Measurements from ENCODE around the gene SERINC2.
"Not testable (repeated sequence)": the region's sequence is repeated elsewhere in the genome, so short reads cannot be mapped to it uniquely, and the experiment has no call there.

The SERINC2 gene

DNA sequence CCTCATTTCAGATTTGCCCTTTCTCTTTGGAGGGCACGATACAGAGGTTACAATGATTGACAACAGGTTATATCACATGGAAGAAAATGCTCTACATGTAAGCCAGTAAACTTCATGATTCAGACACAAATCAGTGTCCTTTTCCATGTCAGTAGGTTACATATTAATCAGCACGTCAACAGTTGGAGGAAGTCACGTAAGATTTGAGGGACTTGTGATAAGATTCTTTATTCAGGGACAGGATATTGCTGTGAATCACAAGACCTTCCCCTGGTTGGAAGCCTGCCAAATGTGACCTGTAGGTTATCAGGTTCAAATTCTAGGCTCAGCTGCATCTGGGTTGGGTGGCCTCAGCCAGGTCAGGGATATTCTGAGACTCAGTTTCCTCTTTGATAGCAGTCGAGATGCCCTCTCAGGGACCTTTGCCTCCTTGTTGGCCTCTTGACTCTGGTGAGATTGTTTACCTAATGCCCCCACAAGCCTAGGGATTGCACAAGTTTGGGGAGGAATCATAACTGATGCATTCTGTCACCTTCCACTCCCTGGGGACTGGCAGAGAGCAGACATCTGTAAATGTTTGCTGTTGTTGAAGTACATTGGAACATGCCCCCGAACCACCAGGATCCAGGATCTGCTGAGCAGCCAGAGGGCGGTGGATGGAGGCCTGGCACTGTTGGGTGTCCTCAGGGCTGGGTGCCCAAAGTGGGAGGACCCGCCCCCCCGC lies 31.9 kb downstream of the SERINC2 start:
- DNase-seq, result peak; percentile 44
- in situ Hi-C loops (cut with MboI; ENCODE audit: low pct_unique_long_range_greater_than_20kb, low sequenced_read_pairs), result no loop called here

DNA sequence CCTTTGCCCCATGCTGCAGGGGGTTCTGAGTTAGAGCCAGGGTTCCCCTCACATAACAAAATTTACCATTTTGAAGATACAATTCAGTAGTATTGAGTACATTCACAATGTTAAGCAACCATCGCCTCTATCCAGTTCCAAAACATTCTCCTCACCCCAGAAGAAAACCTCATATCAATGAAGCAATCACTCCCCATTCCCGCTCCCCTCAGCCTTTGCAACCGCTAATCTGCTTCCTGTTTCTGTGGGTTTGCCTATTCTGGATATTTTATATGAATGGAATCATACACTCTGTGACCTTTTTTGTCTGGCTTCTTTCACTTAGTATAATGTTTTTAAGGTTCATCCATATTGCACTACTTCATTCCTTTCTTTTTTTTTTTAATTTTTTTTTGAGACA lies 32.9 kb downstream of the SERINC2 start:
- peak; percentile 79 for DNase-seq
- in situ Hi-C loops (cut with MboI; ENCODE audit: low pct_unique_long_range_greater_than_20kb, low sequenced_read_pairs), result no loop called here

DNA sequence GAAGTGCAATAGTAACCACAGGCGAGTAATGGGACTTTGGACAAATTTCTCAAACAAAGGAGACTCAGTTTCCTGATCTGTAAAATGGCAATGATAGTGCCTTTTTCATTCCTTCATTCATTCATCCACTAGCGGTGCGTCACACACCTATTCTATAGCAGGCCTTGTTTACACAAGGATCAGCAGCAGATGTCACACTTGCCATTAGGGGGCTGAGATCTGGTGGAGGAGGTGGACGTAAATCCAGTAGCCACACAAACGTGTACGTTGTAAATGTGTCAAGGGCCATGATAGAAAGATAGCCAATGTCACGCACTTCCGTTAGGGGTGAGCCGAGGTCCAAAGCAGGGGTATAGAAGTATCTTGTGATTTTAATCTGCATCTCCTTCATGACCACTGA lies 34.2 kb downstream of the SERINC2 start:
- in situ Hi-C loops (cut with MboI; ENCODE audit: low pct_unique_long_range_greater_than_20kb, low sequenced_read_pairs), result no loop called here
- no peak for DNase-seq

DNA sequence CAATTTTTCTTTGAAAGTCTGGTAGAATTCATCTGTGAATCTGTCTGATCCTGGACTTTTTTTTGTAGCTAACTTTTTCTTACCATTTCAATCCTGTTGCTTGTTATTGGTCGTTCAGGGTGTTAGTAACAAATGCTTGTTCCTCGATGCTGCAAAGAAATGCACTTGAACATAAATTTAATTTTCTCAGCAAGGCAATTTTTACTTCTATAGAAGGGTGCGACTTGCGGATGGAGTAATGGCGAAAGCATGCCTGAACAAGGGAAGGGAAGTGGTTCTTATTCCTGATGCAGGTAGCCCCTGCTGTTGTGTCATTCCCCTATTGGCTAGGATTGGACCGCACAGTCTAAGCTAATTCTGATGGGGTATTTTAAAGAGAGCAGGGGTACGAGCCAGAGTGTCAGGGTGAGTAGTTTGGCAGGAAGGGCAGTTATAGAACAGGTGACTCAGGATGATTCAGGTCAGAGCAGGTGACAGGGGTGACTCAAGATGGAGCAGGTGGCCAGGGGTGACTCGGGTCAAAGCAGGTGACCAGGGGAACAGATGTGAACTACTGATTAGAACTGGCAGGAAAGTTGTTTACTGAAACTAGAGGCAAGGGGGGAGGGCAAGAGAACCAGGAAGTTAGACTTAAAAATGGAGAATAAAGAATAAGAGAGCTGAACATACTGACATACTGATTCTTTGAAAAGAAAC lies 40.5 kb downstream of the SERINC2 start:
- in situ Hi-C loops (cut with MboI; ENCODE audit: low pct_unique_long_range_greater_than_20kb, low sequenced_read_pairs), result no loop called here
- DNase-seq, result no peak

DNA sequence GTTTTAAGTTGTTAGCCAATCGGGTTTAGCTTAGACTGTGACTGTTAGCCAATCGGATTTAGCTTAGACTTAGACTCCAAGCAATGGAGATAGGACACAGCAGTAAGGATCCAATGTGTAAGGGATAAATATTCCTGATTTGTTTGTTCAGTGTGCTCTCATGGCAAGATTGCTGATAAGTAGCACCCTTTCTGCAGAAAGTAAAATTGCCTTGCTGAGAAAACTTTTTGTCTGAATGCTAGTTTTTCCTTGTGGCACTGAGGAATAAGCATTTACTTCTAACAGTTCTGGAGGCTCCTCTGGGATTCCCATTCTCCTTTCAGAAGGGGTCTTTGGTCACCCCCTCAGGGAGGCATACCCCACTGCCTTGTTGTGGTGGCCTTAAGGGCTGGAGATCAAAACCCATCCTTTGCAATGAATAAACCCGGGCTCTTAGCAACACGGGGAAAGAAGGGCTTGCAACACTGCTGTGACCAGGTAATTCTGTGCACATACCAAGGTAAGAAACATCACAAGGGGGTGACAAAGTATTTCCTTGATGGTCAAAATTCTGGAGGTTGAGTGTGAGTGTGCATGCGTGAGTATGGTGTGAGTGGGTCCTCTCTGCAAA lies 45.4 kb downstream of the SERINC2 start:
- DNase-seq, result peak; percentile 46
- in situ Hi-C loops (cut with MboI; ENCODE audit: low pct_unique_long_range_greater_than_20kb, low sequenced_read_pairs), result no loop called here

DNA sequence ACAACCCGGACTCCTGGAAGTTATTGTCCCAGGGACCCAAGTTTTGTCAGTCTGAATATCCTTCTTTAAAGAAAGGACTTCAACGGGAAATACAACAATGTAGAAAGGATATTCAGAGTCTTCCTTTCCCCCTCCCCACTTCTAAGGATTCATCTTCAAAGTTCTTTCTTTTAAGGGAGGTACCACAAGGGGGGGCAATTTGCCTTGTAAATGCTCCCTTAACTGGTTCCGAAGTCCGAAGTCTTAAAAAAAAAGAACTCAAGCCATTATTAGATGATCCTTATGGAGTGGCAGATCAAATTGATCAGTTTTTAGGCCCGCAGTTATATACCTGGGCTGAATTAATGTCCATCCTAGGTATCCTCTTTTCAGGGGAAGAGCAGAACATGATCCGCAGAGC lies 47.0 kb downstream of the SERINC2 start:
- in situ Hi-C loops (cut with MboI; ENCODE audit: low pct_unique_long_range_greater_than_20kb, low sequenced_read_pairs), result no loop called here
- peak; percentile 27 for DNase-seq

DNA sequence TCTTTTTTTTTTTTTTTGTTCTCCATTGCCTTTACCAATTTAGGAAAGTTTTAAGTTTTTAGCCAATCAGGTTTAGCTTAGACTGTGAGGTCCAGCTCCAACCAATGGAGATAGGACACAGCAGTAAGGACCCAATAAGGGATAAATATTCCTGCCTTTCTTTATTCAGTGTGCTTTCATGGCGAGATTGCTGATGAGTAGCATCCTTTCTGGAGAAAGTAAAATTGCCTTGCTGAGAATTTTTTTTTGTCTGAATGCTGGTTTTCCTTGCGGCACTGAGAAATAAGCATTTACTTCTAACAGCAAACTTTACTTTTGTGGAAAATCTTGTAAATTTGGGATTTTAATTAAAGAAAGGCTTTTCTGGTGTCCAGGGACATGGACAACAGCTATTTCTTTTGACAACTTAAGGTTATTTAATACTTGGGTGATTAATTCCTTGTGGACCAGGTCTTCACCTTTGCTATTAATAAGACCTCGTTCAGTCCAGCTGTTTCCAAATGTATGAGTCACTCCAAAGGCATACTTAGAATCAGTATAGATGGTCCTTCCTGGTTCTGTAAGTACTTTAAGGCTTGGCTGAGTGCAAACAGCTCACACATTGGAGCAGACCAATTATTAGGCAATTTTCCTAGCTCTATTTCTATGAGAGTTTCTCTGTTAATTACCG lies 54.1 kb downstream of the SERINC2 start:
- peak; percentile 48 for DNase-seq

DNA sequence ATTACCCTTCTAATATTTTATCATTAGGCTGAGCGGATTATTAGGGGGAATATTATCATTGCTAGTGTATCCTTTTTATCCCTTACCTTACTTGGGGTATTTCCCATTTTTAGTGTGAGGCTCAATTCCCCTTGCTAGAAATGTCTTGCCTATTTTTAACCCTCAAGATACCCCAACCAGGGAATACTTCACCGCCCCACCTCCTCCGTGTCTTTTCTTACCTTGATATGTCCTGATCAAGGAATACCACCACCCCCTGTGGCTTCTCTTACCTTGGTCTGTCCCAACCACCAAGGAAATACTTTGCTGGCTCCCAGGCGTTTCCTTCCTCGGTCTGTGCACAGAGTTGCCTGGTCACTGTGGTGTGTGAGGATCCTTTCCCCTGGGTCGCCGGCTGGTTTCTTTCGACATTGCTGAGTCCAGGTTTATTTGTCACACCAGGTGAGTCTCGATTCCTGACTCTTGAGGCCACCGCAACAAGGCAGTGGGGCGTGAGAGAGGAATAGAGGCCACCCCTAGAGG lies 57.8 kb downstream of the SERINC2 start:
- DNase-seq, result no peak
- in situ Hi-C loops (cut with MboI; ENCODE audit: low pct_unique_long_range_greater_than_20kb, low sequenced_read_pairs), result no loop called here

More for the DNA sequence above, 54.1 kb downstream of the SERINC2 start:
- in situ Hi-C loops (cut with MboI; ENCODE audit: low pct_unique_long_range_greater_than_20kb, low sequenced_read_pairs), result no loop called here

DNA sequence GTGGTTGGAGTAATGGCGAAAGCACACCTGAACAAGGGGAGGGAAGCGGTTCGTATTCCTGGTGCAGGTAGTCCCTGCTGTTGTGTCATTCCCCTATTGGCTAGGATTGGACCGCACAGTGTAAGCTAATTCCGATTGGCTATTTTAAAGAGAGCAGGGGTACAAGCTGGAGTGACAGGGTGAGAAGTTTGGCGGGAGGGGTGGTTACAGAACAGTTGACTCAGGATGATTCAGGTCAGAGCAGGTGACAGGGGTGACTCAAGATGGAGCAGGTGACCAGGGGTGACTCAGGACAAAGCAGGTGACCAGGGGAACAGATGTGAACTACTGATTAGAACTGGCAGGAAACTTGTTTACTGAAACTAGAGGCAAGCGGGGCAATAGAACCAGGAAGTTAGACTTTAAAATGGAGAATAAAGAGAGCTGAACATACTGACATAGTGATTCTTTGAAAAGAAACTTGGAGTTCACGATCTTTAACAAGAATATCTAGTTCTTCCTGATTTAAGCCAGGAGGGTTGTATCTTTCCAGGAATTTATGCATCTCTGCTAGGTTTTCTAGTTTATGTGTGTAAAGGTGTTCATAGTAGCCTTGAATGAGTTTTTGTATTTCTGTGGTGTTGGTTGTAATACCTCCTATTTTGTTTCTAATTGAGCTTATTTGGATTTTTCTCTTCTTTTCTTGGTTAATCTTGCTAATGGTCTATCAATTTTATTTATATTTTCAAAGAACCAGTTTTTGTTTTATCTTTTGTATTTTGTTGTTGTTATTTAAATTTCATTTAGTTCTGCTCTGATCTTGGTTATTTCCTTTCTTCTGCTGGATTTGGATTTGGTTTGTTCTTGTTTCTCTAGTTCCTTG lies 58.7 kb downstream of the SERINC2 start:
- in situ Hi-C loops (cut with MboI; ENCODE audit: low pct_unique_long_range_greater_than_20kb, low sequenced_read_pairs); DNase-seq: not testable (repeated sequence)

DNA sequence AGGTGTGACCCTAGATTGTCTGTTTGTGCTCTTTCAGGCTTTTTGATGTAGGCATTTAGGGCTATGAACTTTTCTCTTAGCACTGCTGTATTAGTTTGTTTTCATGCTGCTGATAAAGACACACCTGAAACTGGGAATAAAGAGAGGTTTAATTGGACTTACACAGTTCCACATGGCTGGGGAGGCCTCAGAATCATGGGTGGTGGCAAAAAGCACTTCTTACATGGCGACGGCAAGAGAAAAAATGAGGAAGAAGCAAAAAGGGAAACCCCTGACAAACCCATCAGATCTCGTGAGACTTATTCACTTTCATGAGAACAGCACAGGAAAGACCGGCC lies 59.3 kb downstream of the SERINC2 start:
- DNase-seq, result peak; percentile 83
- in situ Hi-C loops (cut with MboI; ENCODE audit: low pct_unique_long_range_greater_than_20kb, low sequenced_read_pairs), result not testable (repeated sequence)

DNA sequence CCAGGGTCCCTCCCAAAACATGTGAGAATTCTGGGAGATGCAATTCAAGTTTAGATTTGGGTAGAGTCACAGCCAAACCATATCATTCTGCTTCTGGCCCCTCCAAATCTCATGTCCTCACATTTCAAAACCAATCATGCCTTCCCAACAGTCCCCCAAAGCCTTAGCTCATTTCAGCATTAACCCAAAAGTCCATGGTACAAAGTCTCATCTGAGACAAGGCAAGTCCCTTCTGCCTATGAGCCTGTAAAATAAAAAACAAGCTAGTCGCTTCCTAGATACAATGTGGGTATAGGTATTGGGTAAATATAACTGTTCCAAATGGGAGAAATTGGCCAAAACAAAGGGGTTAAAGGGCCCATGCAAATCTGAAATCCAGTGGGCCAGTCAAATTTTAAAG lies 59.7 kb downstream of the SERINC2 start:
- in situ Hi-C loops (cut with MboI; ENCODE audit: low pct_unique_long_range_greater_than_20kb, low sequenced_read_pairs); DNase-seq: not testable (repeated sequence)

DNA sequence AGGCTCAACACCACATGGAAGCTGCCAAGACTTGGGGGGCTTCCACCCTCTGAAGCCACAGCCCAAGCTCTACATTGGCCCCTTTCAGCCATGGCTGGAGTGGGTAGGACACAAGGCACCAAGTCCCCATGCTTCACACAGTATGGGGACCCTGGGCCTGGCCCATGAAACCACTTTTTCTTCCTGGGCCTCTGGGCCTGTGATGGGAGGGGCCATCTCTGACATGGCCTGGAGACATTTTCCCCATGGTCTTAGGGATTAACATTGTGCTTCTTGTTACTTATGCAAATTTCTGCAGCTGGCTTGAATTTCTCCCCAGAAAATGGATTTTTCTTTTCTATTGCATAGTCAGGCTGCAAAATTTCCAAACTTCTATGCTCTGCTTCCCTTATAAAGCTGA lies 60.5 kb downstream of the SERINC2 start:
- DNase-seq; in situ Hi-C loops (cut with MboI; ENCODE audit: low pct_unique_long_range_greater_than_20kb, low sequenced_read_pairs): not testable (repeated sequence)

DNA sequence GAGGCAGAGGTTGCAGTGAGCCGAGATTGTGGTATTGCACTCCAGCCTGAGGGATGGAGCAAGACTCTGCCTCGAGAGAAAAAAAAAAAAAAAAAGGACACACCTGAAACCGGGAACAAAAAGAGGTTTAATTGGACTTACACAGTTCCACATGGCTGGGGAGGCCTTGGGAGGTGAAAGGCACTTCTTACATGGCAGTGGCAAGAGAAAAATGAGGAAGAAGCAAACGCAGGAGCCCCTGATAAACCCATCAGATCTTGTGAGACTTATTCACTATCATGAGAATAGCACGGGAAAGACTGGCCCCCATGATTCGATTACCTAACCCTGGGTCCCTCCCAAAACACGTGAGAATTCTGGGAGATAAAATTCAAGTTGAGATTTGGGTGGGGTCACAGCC lies 61.6 kb downstream of the SERINC2 start:
- DNase-seq; in situ Hi-C loops (cut with MboI; ENCODE audit: low pct_unique_long_range_greater_than_20kb, low sequenced_read_pairs): not testable (repeated sequence)

DNA sequence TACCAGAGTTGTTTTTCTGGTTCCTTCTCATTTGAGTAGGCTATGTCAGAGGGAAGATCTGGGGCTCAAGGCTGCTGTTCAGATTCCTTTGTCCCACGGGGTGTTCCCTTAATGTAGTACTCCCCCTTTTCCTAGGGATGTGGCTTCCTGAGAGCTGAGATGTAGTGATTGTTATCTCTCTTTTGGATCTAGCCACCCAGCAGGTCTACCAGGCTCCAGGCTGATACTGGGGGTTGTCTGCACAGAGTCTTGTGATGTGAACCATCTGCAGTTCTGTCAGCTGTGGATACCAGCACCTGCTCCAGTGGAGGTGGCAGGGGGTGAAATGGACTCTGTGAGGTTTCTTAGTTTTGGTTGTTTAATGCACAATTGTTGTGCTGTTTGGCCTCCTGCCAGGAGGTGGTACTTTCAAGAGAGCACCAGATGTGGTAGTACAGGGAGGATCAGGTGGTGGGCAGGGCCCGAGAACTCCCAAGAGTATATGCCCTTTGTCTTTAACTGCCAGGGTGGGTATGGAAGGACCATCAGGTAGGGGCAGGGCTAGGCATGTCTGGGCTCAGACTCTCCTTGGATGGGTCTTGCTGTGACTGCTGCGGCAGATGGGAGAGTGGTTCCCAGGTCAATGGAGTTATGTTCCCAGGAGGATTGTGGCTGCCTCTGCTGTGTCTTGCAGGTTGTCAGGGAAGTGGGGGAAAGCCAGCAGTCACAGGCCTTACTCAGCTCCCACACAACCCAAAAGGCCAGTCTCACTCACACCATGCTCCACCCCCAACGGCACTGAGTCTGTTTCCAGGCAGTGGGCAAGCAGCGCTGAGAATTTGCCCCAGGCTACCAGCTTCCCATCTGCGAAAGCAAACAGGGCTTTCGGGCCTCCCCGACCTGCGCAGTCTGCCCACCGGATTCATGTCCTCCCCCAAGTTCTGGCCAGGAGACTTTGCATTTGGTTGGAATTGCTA lies 64.2 kb downstream of the SERINC2 start:
- peak; percentile 41 for DNase-seq
- in situ Hi-C loops (cut with MboI; ENCODE audit: low pct_unique_long_range_greater_than_20kb, low sequenced_read_pairs), result no loop called here

DNA sequence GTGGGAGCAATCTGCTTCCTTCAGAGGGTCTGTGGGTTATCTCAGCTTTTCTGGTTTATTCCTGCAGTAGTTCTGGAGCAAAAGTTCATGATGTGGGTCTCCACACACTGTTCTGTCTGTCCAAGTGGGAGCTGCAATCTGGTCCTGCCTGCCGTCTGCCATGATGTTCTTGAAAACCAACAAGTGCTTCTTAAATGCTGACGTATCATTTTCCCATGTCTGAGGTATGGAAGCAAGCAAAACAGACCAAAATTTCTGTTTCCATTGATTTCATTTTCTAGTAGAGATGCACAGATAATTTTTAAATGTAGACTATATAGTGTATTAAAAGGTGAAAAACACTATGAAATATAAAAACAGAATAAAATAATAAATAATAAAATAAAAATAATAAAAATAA lies 65.2 kb downstream of the SERINC2 start:
- in situ Hi-C loops (cut with MboI; ENCODE audit: low pct_unique_long_range_greater_than_20kb, low sequenced_read_pairs), result no loop called here
- no peak for DNase-seq

DNA sequence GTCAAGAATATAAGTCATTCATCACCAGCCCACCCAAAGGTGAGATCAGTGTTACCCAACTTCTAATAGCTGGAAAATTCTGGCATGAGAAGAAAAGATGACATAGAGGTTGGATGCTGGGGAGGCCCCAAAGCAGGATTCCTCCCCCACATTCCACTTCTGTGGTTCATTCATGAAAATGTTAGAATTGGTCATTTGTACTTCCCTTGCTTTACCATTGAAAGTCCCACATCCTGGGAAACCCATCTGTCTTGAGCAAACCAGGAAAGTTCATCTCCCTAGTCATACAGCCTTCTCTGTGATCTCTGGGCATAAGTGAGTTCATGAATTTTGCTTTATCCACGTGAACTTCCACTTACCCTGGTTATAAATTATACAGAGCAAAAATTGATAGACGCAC lies 66.8 kb downstream of the SERINC2 start:
- DNase-seq, result no peak
- in situ Hi-C loops (cut with MboI; ENCODE audit: low pct_unique_long_range_greater_than_20kb, low sequenced_read_pairs), result no loop called here

DNA sequence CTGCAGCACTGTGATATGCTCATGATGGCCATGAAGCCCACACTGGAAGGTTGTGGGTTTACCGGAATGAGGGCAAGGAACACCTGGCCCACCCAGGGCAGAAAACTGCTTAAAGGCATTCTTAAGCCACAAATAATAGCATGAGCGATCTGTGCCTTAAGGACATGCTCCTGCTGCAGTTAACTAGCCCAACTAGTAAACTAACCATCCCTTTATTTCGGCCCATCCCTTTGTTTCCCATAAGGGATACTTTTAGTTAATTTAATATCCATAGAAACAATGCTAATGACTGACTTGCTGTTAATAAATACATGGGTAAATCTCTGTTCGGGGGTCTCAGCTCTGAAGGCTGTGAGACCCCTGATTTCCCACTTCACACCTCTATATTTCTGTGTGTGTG lies 67.4 kb downstream of the SERINC2 start:
- not testable (repeated sequence) for DNase-seq

DNA sequence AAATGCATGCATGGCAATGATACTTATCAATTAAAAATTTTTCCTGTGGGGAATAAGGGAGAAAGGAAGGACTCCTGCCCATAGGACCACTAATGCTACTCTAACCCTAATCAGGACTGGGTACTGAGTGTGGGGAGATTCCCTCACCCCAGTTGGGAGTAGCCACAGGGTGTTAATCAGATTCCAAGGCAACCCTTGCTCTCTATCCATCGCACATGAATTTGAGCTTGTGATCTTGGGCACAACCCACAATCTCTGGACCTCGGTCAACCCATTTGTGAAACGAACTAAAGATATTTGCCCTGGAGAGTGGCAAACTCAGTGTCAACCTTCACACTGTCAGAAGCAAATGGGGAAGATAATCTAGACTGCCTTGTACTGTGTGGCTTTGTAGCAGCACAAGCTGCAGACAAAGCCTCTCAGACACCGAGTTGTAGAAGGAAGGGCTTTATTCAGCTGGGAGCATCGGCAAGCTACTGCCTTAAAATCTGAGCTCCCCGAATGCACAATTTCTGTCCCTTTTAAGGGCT lies 69.5 kb downstream of the SERINC2 start:
- in situ Hi-C loops (cut with MboI; ENCODE audit: low pct_unique_long_range_greater_than_20kb, low sequenced_read_pairs), result no loop called here
- no peak for DNase-seq

More for the DNA sequence above, 67.4 kb downstream of the SERINC2 start:
- in situ Hi-C loops (cut with MboI; ENCODE audit: low pct_unique_long_range_greater_than_20kb, low sequenced_read_pairs), result not testable (repeated sequence)

Data from KBM-7 (cell line).